GM19395 (cell line): ENCODE results near the gene TRAP1.

Experiments
- ATAC-seq: cut with Tn5 transposase; IDR thresholded peaks from one replicate; pipeline ENCODE4 v1.9.1; 2021; ENCODE audit warnings: mild to moderate bottlenecking, moderate library complexity; ENCODE audit not compliant: unreplicated experiment

The TRAP1 gene

GRCh38 chr16:3652373-3653195 lies 64.7 kb downstream of the TRAP1 start:
- ATAC-seq: no peak

- ATAC-seq: no peak
These were observed 65.6 kb downstream of the TRAP1 start for GRCh38 chr16:3651461-3652372.

DNA sequence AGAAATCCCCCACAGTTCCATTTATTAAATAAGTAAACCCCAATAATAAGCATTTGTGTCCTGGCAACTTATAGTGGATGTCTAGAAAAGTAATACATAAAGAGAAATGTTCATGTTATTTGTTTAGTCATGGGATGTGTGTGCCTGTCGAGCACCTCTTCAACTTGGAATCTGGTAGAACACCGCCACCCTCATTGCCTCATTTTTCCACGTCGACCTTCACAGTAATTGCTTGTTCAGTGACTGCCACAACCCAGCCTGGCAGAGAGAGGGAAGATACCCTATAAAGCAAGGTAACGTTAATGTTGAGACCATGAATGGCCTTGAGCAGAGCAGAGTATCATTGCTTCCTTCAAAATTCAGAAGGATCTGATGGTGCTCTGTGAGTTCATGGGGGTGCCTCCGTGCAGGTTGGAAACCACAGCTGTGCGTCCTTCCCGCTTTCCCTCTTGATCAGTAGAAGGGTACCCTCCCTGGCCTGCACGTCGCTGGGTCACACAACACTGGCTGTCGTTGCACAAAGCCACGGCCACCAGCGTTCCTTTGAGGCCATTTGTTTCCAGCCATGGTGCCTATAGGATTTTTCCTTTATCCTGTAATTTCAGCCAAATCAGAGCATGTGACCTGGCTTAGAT lies 66.6 kb downstream of the TRAP1 start:
- no peak for ATAC-seq

- no peak for ATAC-seq
These were observed 70.9 kb downstream of the TRAP1 start for GRCh38 chr16:3646348-3646920.

DNA sequence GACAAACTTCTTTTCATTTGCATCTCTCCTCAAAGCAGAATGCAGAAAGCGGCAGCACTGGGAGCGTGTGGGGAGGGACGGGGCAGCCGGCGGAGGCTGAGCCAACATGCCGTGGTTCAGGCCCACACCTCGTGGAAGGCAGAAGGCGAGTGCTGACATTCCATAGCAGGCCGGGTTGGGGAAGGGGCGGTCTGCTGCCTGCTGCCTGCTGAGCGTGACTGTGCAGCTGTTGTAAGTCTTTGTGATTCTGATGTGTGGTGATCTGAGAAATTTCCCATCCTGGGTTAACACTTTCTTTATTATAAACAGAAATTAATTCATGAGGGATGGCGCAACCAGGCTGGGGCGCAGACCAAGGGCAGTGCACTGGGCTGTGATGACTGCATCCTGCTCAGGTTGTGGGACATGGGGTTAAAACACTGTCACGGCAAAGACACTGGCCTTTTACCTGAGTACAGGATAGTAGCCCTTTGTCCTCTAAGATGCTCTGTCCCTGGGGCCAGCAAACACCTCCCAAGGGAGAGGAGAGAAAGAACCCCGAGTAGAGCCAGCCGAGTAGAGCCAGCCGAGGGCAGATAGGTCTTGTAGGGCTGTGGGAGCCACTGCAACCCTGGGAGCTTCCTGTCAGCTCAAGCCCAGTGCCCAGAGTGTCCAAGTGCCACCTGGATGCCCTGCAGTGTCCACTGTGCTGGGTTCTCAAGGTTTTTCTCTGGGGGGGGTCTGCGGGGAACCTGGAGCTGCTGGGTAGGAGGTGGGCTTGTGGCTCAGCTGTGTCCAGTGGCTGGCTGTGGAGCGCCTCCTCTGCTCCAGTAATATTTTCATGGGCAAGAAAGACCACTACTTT lies 71.6 kb downstream of the TRAP1 start:
- no peak for ATAC-seq

GRCh38 chr16:3645108-3645503 lies 72.2 kb downstream of the TRAP1 start:
- ATAC-seq: no peak

DNA sequence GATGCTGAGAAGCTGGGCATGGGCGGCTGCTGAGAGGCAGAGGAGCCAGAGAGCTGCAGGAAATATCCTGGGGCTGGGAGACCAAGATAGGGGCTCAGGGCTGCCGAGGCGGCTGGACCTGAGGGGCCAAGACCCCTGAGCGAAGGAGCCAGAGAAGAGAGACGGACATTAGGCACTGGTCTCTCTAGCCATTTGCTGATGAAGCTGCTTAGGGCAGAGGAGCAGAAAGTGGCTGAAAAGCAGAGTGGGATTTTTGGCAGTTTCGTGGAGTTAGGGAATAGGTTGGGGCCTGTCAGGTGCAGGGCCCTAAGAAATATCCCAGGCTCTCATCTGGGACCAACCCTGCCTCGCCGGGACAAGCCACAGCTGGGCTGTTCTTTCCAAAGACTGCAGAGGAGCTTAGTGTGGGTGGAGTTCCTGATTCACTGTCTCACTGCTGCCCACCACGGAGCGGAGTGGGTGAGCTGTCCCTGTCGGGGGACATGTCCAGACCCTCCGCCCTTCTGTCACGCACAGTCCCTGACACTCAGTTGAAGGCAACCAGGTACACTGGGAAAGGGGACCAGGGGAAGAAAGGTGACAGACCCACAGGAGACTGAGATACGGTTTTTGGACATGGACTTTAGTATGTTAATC lies 74.1 kb downstream of the TRAP1 start:
- ATAC-seq: no peak

- ATAC-seq: no peak
These were observed 74.8 kb downstream of the TRAP1 start for GRCh38 chr16:3642397-3643094.

DNA sequence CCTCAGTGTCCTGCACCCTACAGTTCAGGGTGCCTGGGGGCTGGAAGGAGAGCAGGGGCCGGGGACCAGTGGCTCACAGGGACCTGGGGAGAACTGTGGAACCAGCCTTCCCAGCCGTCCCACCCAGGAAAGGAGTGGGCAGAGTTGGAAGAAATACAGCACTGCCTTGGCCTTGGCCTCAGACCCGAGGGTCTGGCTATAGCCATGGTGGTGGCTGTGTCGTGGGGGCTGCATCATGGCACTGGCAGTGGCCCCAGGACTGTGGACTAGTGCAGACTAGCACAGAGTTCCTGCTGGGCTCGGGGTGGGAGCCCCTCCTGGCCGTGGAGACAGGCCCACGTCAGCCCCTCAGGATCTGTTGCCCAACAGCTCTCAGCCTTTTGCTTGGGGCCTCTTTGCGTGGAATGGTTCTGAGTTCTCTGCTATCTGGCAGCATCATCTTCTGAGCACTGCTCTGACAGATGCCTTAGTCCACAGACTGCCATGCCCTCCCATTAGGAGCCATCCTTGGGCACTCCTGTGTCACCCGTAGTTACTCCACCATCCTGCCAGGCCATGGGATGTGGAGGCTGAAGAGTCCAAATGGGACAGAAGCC lies 75.4 kb downstream of the TRAP1 start:
- ATAC-seq: no peak

DNA sequence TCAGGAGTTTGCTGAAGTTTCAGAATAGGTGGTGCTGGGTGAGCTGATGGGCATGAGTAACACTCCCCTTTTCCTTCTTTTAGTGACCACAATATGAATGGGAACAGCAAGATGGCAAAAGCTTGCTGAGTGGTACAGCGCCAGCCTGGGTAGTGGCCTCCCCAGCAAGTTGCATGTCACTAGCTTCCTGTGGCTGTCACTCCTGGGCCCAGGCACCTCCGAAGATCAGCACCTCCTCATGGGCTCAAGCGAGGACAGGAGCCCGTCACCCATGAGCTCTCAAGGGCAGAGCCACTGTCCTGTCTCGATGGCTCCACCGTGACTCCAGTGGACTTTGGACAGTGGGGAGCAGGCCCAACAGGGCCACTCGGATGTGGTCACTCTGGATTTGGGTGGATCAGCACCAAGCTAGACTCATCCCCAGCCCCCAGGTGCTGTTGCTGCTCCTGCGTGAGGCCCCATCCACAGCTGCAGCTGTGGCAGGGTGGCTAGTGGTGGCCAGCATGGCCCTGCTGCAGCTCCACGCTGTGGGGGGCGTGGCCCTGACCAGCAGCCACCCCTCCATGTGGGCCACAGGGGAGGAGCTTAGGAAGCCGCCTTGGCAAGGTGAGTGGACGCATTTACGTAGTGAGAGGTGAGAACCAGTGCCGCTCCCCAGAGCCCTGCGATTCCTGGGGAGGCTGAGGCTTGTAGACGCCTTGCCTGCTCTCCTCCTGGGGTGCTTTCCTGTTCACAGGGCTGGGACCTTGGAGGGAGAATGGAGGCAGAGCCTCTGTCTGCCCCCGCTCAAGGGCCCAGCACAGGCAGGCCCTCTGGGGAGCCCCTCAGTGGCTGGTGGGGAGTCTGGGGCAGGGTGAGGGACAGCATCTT lies 76.5 kb downstream of the TRAP1 start:
- no peak for ATAC-seq

DNA sequence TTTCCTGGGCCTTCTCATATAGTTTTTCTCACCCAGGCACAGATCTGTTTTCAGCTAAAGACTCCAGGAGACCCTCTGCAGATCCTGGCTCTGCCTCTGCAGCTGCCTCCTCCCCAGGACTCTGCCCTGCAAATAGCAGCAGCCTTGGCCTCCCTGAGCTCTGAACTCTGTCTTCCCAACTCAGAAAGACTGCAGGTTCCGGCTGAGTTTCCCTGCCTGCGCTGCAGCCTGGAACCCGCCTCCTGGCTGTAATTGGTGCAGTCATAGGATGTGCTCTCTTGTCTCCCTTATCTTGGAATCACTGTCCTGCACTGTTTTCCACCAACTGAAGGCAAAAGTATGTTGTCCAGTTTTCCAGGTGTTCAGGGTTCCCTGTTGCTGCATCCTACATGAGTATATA lies 77.1 kb downstream of the TRAP1 start:
- no peak for ATAC-seq

GRCh38 chr16:3638916-3639644 lies 78.2 kb downstream of the TRAP1 start:
- no peak for ATAC-seq

DNA sequence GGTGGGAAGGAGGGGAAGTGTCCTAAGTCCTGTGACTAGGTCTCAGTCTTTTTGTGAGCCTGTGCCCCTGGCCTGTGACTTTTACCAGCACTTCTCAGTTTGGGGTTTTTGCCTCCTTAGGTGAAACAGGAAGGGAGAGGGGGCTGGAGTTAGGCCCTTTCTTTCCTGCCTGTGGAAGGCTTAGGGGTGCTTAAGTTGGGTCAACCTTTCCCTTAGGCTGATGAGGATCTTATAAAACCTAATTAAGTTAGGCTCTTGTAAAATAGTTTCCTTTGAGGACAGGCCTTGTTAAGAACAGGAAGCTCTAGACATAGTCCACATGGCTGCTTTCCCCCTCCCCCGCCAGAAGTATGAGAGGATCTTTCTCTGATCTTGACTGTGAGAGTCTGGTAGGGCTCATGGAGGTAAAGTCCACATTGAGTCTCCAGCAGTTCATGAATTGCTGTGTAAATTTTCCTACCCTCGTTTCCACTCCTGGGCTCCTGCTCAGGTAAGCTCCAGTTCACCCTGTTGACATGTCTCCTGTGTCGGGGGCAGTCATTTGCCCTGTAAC lies 79.9 kb downstream of the TRAP1 start:
- no peak for ATAC-seq

GRCh38 chr16:3625911-3626732 lies 91.2 kb downstream of the TRAP1 start:
- peak; percentile 69 for ATAC-seq

- ATAC-seq: no peak
These were observed 92.0 kb downstream of the TRAP1 start for GRCh38 chr16:3625331-3625730.

GRCh38 chr16:3623642-3624041 lies 93.7 kb downstream of the TRAP1 start:
- no peak for ATAC-seq
